Spleen (tissue), 11 donors: Measurements from ENCODE around the gene FAM110A. TPM values are rescaled to one million over a fixed set of nuclear protein-coding genes. Genes with fewer than 3 reads are reported as not detected.

Source experiments
- DNase-seq: peaks from one replicate; pipeline ENCODE4 v3.0.0-alpha.2; 2020
- H3K27ac ChIP-seq, 8 donors: fragments of 200-600 bp; sonication (generic) in 7 of 8; 1 replicate in 4 of 8; 2 replicates in 4 of 8; pipeline versions ENCODE4 v1.5.0 to v1.8.0; 2016 to 2021; ENCODE audit warnings: inconsistent platforms in 4 of 8, mild to moderate bottlenecking in 4 of 8, moderate library complexity in 1 of 8
- H3K27me3 ChIP-seq, 7 donors: fragments of 200-600 bp; sonication (generic) in 6 of 7; replicated peaks in 1 of 7; 1 replicate in 4 of 7; 2 replicates in 3 of 7; pipeline versions ENCODE4 v1.5.0 to v1.8.0; 2016 to 2021; ENCODE audit warnings: inconsistent platforms in 3 of 7, mild to moderate bottlenecking in 1 of 7
- H3K36me3 ChIP-seq, 6 donors: fragments of 200-600 bp; sonication (generic) in 5 of 6; 1 replicate in 4 of 6; 2 replicates in 2 of 6; pipeline versions ENCODE4 v1.5.0 to v1.8.0; 2016 to 2021; ENCODE audit warnings: inconsistent platforms in 2 of 6
- H3K4me1 ChIP-seq, 6 donors: fragments of 200-600 bp; sonication (generic) in 5 of 6; 1 replicate in 3 of 6; 2 replicates in 3 of 6; pipeline versions ENCODE4 v1.5.0 to v1.8.0; 2016 to 2021; ENCODE audit warnings: inconsistent platforms in 3 of 6
- H3K4me3 ChIP-seq, 8 donors: fragments of 200-600 bp; sonication (generic) in 7 of 8; 1 replicate in 4 of 8; 2 replicates in 4 of 8; pipeline versions ENCODE4 v1.5.0 to v1.8.0; 2016 to 2021; ENCODE audit warnings: inconsistent platforms in 4 of 8, mild to moderate bottlenecking in 4 of 8, moderate library complexity in 2 of 8
- H3K9me3 ChIP-seq, 8 donors: fragments of 200-600 bp; sonication (generic) in 7 of 8; 1 replicate in 4 of 8; 2 replicates in 4 of 8; pipeline versions ENCODE4 v1.5.0 to v1.8.0; 2016 to 2021; ENCODE audit warnings: inconsistent platforms in 4 of 8
- CTCF ChIP-seq, 11 experiments: fragments of 200-600 bp in 7 of 11; fragments of 450-650 bp in 4 of 11; sonication (generic) in 4 of 11; IDR thresholded peaks in 8 of 11; conservative IDR thresholded peaks in 3 of 11; 1 replicate in 7 of 11; 2 replicates in 4 of 11; pipeline versions ENCODE4 v1.4.0 to v1.8.0; 2016 to 2021; ENCODE audit warnings: antibody characterized with exemption in 11 of 11, inconsistent platforms in 4 of 11, mild to moderate bottlenecking in 1 of 11
- POLR2A ChIP-seq, 3 donors: fragments of 450-650 bp; IDR thresholded peaks; one replicate each; pipeline ENCODE4 v1.5.1; 2017; ENCODE audit warnings: antibody characterized with exemption in 3 of 3, mild to moderate bottlenecking in 1 of 3
- POLR2AphosphoS5 ChIP-seq, 3 donors: sonication (generic); formaldehyde crosslinking; IDR thresholded peaks; one replicate each; pipeline ENCODE4 v1.5.1; 2017; ENCODE audit warnings: antibody characterized with exemption in 3 of 3
- WGBS, 5 donors: extraction: QIAGEN DNeasy Blood & Tissue Kit in 3 of 5; methylation state at CpG; one replicate each; pipeline versions ENCODE4 v1.1.5 to v1.1.7; 2013 to 2018; 5-methylcytosine and 5-hydroxymethylcytosine counted together
- intact Hi-C: fragments of 100-400 bp; cut with DNase I; formaldehyde crosslinking; loops from one replicate; pipeline ENCODE4 v1.15.0; 2023; ENCODE audit warnings: low total_unique reads
- polyA plus RNA-seq, 3 donors: library from polyadenylated mRNA; stranded (reverse); fragments of 200-250 nt; gene quantifications; one replicate each; pipeline ENCODE4 v1.2.1, GENCODE V29; 2013
- total RNA-seq, 7 donors: library from RNA; depleted of rRNA in 3 of 7; stranded (reverse); fragments of >200 nt in 3 of 7; fragmentation: NEBNext Ultra II Directional in 4 of 7; extraction: Animal tissue kit (Norgen Biotek cat#: 25700) in 4 of 7; gene quantifications; one replicate each; pipeline versions ENCODE4 v1.1.0 to v1.2.1, GENCODE V29; 2016 to 2021
- donor health status: healthy with polysubstance abuse.
- donor health status: DM: no; HTN: no; CAD: no; lungs with moderate emphysema.
- donor health status: DM: no; HTN: no; CAD: no.
- donor health status: Bipolar disorder and iron deficiency.
- donor health status: healthy.
- donor health status: DM: no; HTN: no; CAD: no.
- donor health status: DM: yes; HTN: yes; CAD: no.

Gene FAM110A
- total and polyA plus RNA-seq, 10 donors = 11.3 to 32.0 (median 23.2) TPM

GRCh38 chr20:888057-888456 is 54.5 kb downstream of the FAM110A start:
- WGBS, 5 donors = 72 to 97% (median 78%) methylated on average over 2 of the region's 2 CpGs
- DNase-seq = peak; percentile 31
- intact Hi-C loops = no loop called here

GRCh38 chr20:889106-889505 is 55.6 kb downstream of the FAM110A start:
- intact Hi-C loops = no loop called here
- 59 to 86% (median 76%) methylated on average over 5 of the region's 5 CpGs for WGBS, 5 donors
- TF ChIP-seq POLR2A (IDR thresholded peaks at IDR 0.05) = no peak
- no peak for TF ChIP-seq CTCF (IDR thresholded peaks at IDR 0.05 in 8 of 11, conservative IDR thresholded peaks at IDR 0.05 in 3 of 11)
- no peak for TF ChIP-seq POLR2AphosphoS5 (IDR thresholded peaks at IDR 0.05)

More at GRCh38 chr20:888057-888456, 54.5 kb downstream of the FAM110A start:
- Histone ChIP-seq H3K36me3 (no peaks in the 10 kb centered on the region), H3K9me3 (no peaks in the 10 kb centered on the region), H3K4me1 (peaks cover 0 to 24% (median 0%) of the 10 kb centered on the region in 6 donors), H3K27ac (no peak overlapping the region), H3K4me3 (no peak overlapping the region), H3K27me3 (peaks cover 0 to 36% (median 6%) of the 10 kb centered on the region in 7 donors)
- no peak for TF ChIP-seq POLR2AphosphoS5 (IDR thresholded peaks at IDR 0.05)
- TF ChIP-seq CTCF (IDR thresholded peaks at IDR 0.05 in 8 of 11, conservative IDR thresholded peaks at IDR 0.05 in 3 of 11) = no peak
- no peak for TF ChIP-seq POLR2A (IDR thresholded peaks at IDR 0.05)

GRCh38 chr20:889932-890463 is 56.5 kb downstream of the FAM110A start:
- H3K36me3 ChIP-seq = no peaks in the 10 kb centered on the region
- H3K4me3 ChIP-seq = no peak overlapping the region
- peak; percentile 18 for DNase-seq
- H3K4me1 ChIP-seq = peaks cover 0 to 19% (median 0%) of the 10 kb centered on the region in 6 donors
- intact Hi-C loops = no loop called here
- H3K27me3 ChIP-seq = peaks cover 0 to 23% (median under 1%) of the 10 kb centered on the region in 7 donors
- no peaks in the 10 kb centered on the region for H3K9me3 ChIP-seq
- H3K27ac ChIP-seq = no peak overlapping the region
- 78 to 83% (median 80%) methylated on average over 10 of the region's 10 CpGs for WGBS, 5 donors
- TF ChIP-seq POLR2AphosphoS5 (IDR thresholded peaks at IDR 0.05) = no peak
- TF ChIP-seq CTCF (IDR thresholded peaks at IDR 0.05 in 8 of 11, conservative IDR thresholded peaks at IDR 0.05 in 3 of 11) = no peak
- no peak for TF ChIP-seq POLR2A (IDR thresholded peaks at IDR 0.05)

More at GRCh38 chr20:889106-889505, 55.6 kb downstream of the FAM110A start:
- Histone ChIP-seq H3K4me3 (no peak overlapping the region), H3K36me3 (no peaks in the 10 kb centered on the region), H3K27me3 (peaks cover 0 to 32% (median 6%) of the 10 kb centered on the region in 7 donors), H3K27ac (no peak overlapping the region), H3K4me1 (peaks cover 0 to 24% (median 0%) of the 10 kb centered on the region in 6 donors), H3K9me3 (no peaks in the 10 kb centered on the region)
- no peak for DNase-seq

- peak; percentile 40 for DNase-seq
- H3K27ac ChIP-seq = no peak overlapping the region
- WGBS, 5 donors = 75 to 87% (median 83%) methylated on average over 6 of the region's 6 CpGs
Observed at GRCh38 chr20:890666-891057, 57.1 kb downstream of the FAM110A start.

More at GRCh38 chr20:890666-891057, 57.1 kb downstream of the FAM110A start:
- peaks cover 0 to 16% (median 0%) of the 10 kb centered on the region in 6 donors for H3K4me1 ChIP-seq
- H3K27me3 ChIP-seq = peaks cover 0 to 16% (median 0%) of the 10 kb centered on the region in 7 donors
- no peaks in the 10 kb centered on the region for H3K36me3 ChIP-seq
- intact Hi-C loops = no loop called here
- no peak for TF ChIP-seq POLR2AphosphoS5 (IDR thresholded peaks at IDR 0.05)
- TF ChIP-seq POLR2A (IDR thresholded peaks at IDR 0.05) = no peak
- no peak for TF ChIP-seq CTCF (IDR thresholded peaks at IDR 0.05 in 8 of 11, conservative IDR thresholded peaks at IDR 0.05 in 3 of 11)
- H3K9me3 ChIP-seq = no peaks in the 10 kb centered on the region
- H3K4me3 ChIP-seq = no peak overlapping the region
